ENCODE results near the gene KRT20.

The KRT20 gene

GRCh38 chr17:40852364-40852763 is 32.7 kb downstream of the KRT20 start:
- no peak for DNase-seq (ENCODE audit: low read depth in 2 of 2)

DNA sequence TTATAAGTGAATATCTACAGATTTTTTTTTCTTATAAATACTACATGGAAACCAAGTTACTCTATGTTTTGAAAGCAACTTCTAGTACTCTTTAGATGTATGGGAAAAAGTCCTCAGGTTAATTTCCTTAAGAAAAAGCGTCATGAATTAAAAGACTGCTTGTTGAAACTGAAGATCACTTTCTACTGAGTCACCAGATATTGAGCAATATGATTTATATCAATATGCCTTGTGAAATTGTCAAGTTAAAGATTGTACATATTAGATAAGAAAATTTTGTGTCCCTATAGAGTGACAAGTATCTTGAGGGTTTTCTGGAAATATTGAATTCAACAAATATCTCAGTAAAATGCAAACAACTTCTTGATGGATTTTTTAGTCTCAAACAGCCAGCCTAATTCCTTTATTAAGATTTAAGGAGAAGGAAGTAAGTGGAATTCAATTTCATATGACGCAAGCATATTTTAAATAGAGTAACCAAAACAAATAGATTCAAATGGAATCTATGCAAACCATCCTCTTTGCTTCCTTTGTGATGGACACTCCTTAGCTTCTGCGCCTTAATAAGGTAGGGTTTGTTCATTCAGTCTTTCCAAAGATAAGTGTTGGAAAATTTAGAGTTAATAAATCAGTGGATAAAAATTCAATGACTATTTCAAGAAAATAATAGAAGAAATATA is 34.6 kb downstream of the KRT20 start:
- no peak for DNase-seq (ENCODE audit: low read depth in 2 of 2)

DNA sequence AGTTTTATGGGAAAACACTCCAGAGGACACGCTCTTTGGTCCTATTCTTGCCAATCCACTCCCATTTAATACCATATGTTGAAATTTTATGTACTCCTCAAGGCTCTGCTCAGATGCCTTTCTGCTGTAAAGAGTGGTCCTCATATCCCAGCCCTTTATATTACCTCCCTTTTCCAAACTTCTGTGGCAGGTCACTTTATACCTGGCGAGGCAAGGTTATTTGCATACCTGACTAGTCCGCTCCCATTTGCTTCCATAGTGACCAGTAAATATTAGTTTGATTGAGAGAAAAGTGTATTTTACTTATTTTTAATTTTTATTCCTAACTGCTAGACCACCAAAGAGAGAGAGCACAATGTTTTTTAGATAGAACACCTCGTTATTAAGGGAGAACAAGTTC is 35.3 kb downstream of the KRT20 start:
- DNase-seq (ENCODE audit: low read depth in 2 of 2), result no peak

DNA sequence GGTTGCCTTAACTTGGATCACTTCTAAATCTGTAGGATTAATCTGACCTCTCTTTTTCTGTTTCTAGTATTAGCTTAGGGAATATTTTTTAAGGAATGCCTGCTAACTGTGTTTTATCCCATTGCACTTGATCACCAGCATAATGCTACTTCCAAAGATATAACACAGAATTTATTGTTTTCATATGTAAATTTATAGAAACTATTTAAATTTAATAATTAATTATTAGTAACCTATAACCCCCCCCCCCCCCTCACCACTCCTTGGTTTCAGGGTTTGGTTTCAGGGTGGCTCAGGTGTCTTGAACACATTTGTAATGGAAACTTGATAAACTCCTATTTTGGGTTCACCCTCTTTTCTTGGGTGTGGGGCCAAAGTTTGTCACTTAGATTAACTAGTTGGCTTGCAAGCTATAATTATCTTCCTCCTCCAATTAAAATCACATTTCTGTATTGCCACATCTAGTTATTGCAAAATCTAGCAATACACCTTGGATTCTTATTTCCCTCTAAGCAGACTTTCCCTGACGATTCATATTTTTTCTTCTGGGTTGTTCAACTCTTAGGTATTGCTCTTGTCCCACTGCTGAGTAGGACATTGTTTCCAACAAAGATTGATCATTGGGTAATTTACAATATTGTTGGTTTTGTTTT is 36.3 kb downstream of the KRT20 start:
- no peak for DNase-seq (ENCODE audit: low read depth in 2 of 2)

DNA sequence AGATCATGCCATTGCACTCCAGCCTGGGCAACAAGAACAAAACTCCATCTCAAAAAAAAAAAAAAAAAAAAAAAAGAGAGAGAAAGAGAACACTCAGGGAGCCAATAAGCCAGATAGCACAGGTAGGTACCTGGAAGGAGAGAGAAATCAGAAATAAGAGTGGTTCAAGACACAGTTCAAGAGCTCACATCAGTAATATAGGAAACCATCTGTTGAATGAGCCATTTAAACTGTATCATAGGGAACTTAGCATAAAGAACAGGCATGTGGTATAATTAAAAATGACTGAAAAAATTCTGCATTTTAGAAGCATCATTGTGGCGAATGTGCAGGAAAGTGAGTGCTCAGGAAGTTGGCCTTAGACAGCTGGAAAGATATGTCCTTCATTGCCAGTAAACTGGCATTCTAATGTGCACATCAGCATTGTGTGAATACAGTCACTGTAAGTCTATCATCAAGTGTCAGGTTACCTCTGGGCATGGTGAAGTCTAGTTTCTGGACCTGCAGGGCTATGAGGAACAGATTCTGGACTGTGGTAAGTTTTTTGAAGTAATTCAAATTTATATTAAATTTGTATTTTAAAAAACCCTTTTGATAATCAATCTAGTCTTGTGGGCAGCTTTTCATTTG is 38.4 kb downstream of the KRT20 start:
- DNase-seq (ENCODE audit: low read depth in 2 of 2), result no peak

- no peak for DNase-seq (ENCODE audit: low read depth in 2 of 2)
These were observed 40.4 kb downstream of the KRT20 start for GRCh38 chr17:40844671-40845107.

DNA sequence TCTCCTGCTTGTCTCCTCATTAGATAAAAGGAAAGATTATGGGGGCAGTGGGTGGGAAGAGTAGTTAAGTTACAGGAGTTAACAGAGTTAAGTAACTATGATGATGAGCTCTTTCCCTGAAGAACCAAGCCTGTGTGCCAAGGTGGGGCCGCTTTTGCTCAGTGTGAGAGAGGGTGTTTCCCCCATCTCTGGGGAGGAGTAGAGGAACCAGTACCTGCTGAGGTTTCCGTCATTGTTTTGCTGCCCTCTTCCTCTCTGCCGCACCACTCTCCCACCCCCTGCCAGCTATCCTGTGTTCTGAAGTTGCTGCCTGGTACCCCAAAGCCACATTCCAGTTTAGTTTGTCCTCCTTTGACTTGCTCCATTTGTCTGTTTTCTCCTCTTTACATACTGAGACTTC is 41.8 kb downstream of the KRT20 start:
- no peak for DNase-seq (ENCODE audit: low read depth in 2 of 2)

- DNase-seq (ENCODE audit: low read depth in 2 of 2), result peak; percentile 43 to 46
These were observed 43.8 kb downstream of the KRT20 start for GRCh38 chr17:40841246-40841645.

DNA sequence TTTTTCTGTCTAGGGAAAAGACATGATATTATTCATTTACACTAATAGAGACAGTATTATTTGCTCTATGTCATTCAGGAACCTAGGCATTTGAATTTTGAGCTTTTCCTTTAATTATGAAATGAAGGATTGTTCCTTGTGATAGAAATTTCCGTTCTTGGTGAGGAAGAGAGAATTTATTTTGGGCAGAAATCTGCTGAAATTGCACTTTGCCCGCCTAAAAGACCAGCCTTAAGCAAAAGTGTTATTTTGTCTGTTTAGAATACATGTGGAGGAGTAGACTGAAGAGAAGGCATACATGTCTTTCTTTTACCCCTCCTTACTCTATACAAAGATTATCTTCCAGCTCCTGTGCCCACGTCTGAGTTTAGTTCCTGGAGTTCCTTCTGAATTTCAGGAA is 45.8 kb downstream of the KRT20 start:
- DNase-seq (ENCODE audit: low read depth in 2 of 2), result no peak

- no peak for DNase-seq (ENCODE audit: low read depth in 2 of 2)
These were observed 49.0 kb downstream of the KRT20 start for GRCh38 chr17:40836020-40836419.

DNA sequence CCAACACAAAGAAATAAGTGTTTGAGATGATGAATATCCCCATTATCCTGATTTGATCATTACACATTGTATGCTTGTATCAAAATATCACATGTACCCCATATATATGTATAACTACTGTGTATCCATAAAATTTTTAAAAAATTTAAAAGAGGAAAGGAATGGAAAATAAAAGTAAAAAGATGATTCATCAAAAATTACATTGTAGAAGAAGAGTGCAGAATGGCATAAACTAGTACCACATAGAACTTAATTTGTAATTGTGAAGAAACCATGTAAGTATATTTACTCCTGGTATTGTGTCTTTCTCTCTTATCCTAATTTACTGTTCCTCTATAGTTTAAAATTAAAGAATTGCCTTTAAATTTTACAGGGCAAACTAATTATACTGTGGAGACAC is 51.2 kb downstream of the KRT20 start:
- DNase-seq (ENCODE audit: low read depth in 2 of 2), result no peak

DNA sequence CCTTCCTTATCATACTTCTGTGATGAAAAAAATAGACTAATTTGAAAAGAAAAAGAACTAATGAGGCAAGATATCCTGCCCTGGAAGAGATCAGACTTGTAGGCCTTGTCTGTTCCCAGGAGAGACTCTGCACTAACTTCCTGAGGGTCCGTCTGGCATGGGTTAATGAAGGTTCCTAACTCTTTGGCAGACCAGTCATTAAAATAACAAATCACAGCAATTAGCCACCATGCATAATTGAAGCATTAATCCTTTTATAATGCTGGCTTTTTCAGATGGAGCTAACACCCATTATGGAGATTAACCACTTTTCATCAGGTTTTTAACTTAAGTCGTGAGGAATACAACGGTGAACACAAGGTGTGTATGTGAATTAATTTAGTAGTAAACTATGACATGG is 52.2 kb downstream of the KRT20 start:
- no peak for DNase-seq (ENCODE audit: low read depth in 2 of 2)

DNA sequence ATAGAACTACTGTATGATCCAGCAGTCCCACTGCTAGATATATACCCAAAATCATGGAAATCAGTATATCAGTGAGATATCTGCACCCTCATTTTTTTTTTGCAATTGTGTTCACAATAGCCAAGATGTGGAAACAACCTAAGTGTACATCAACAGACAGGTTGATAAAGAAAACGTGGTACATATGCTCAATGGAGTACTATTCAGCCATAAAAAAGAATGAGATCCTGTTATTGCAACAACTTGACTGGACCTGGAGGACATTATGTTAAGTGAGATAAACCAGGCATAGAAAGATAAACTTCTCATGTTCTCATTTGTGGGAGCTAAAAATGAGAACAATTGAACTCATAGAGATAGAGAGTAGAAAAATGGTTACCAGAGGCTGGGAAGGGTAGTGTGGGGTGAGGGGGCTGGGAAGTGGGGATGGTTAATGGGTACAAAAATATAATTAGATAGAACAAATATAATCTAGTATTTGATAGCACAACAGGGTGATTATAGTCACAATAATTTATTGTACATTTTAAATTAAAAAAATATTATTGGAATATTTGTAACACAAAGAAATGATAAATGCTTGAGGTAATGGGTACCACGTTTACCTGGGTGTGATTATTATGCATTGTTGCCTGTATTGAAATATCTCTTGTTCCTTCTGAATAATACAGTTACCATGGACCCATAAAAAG is 54.8 kb downstream of the KRT20 start:
- no peak for DNase-seq (ENCODE audit: low read depth in 2 of 2)

- no peak for DNase-seq (ENCODE audit: low read depth in 2 of 2)
These were observed 56.5 kb downstream of the KRT20 start for GRCh38 chr17:40828454-40829044.

- DNase-seq (ENCODE audit: low read depth in 2 of 2), result no peak
These were observed 57.1 kb downstream of the KRT20 start for GRCh38 chr17:40827746-40828453.

Measured in fibroblast of skin of left quadriceps (primary cell).